HepG2 (cell line): ENCODE results near the gene ANKRA2. TPM values are rescaled to one million over a fixed set of nuclear protein-coding genes. Genes with fewer than 3 reads are reported as not detected.

Experiments used
- ATAC-seq: fragments of 200-7000 bp; cut with Tn5 transposase; 3 replicates; pipeline ENCODE4 v1.9.1; 2020; ENCODE audit warnings: mild to moderate bottlenecking, moderate library complexity
- BruUV-seq: library from RNA; stranded (reverse); fragments of 400-500 nt; replicated peaks from 2 replicates; lab custom pipeline; 2021; lab: Mats Ljungman, UMichigan
- CTCF ChIA-PET: fragments of 300-600 bp; formaldehyde crosslinking; extraction: SDS; loops from one replicate; lab custom pipeline; 2021; ENCODE audit warnings: low total read pairs, inconsistent platforms, low intra/inter-chr PET ratio; lab: Yijun Ruan, JAX
- POLR2A ChIA-PET: fragments of 350-600 bp; sonication (Branson Sonifier 250); formaldehyde crosslinking; loops from one replicate; lab custom pipeline; 2020; ENCODE audit warnings: antibody characterized with exemption, inconsistent platforms; lab: Yijun Ruan, JAX
- DNase-seq: peaks from one replicate; pipeline ENCODE4 v3.0.0-alpha.2; 2015; ENCODE audit warnings: low spot score
- FAIRE-seq: peaks from 3 replicates; lab custom pipeline; 2011; peaks lifted over from hg19 to GRCh38; lab: Jason Lieb, UNC
- H2AFZ ChIP-seq: one replicate; pipeline ENCODE4 v1.6.1; 2011; ENCODE audit warnings: low read length, inconsistent platforms
- H3K27ac ChIP-seq: fragments of 300-600 bp; 3 replicates; pipeline ENCODE4 v1.8.0; 2011; ENCODE audit warnings: mixed run types, mild to moderate bottlenecking, mixed read lengths, low read length, inconsistent platforms; ENCODE audit not compliant: insufficient read depth; ENCODE audit errors: extremely low read length
- H3K27me3 ChIP-seq, 2 experiments: fragments of 200-600 bp in 1 of 2; 2 replicates in 1 of 2; 3 replicates in 1 of 2; pipeline versions ENCODE4 v1.6.0 to v1.8.0; 2011; ENCODE audit warnings: low read length in 2 of 2, mild to moderate bottlenecking in 2 of 2, moderate library complexity in 2 of 2, inconsistent platforms in 1 of 2; ENCODE audit not compliant: insufficient read depth in 2 of 2, control insufficient read depth in 1 of 2
- H3K36me3 ChIP-seq, 2 experiments: fragments of 200-600 bp in 1 of 2; replicated peaks in 1 of 2; 2 replicates in 1 of 2; 3 replicates in 1 of 2; pipeline versions ENCODE4 v1.5.1 to v1.8.0; 2011; ENCODE audit warnings: low read length in 2 of 2, inconsistent platforms in 1 of 2; ENCODE audit not compliant: insufficient read depth in 2 of 2, control insufficient read depth in 1 of 2
- H3K4me1 ChIP-seq: 2 replicates; pipeline ENCODE4 v1.5.1; 2012; ENCODE audit warnings: low read length, inconsistent platforms; ENCODE audit not compliant: insufficient read depth
- H3K4me2 ChIP-seq: 2 replicates; pipeline ENCODE4 v1.6.0; 2011; ENCODE audit warnings: low read depth, low read length, inconsistent platforms
- H3K4me3 ChIP-seq, 3 experiments: fragments of 200-600 bp in 1 of 3; sonication (generic), shearing (Covaris generic) in 1 of 3; replicated peaks in 1 of 3; 2 replicates each; pipeline ENCODE4 v1.5.1; 2011 to 2016; ENCODE audit warnings: low read length in 3 of 3, inconsistent platforms in 2 of 3, low read depth in 2 of 3, mild to moderate bottlenecking in 2 of 3, control low read depth in 1 of 3, mixed read lengths in 1 of 3; ENCODE audit not compliant: insufficient read depth in 1 of 3
- H3K79me2 ChIP-seq: one replicate; pipeline ENCODE4 v1.6.1; 2011; ENCODE audit warnings: low read length, inconsistent platforms; ENCODE audit not compliant: insufficient read depth
- H3K9ac ChIP-seq: 2 replicates; pipeline ENCODE4 v1.6.0; 2011; ENCODE audit warnings: mild to moderate bottlenecking, low read depth, low read length, inconsistent platforms; ENCODE audit not compliant: insufficient read depth
- H3K9me3 ChIP-seq: 2 replicates; pipeline ENCODE4 v1.5.1; 2012; ENCODE audit warnings: mild to moderate bottlenecking, low read length
- H4K20me1 ChIP-seq: 2 replicates; pipeline ENCODE4 v1.6.0; 2011; ENCODE audit warnings: inconsistent platforms, mild to moderate bottlenecking, low read length, moderate library complexity; ENCODE audit not compliant: insufficient read depth
- GZF1 ChIP-seq: sonication (generic); formaldehyde crosslinking; IDR thresholded peaks from 2 replicates; pipeline ENCODE4 v1.5.1; 2020; ENCODE audit warnings: mild to moderate bottlenecking, missing genetic modification reagents
- KLF16 ChIP-seq, 2 experiments: sonication (generic) in 1 of 2; formaldehyde crosslinking in 1 of 2; IDR thresholded peaks; 2 replicates each; pipeline versions ENCODE4 v1.6.1 to v1.8.0; 2016 to 2023; ENCODE audit warnings: missing genetic modification reagents in 2 of 2, missing compliant biosample characterization in 1 of 2
- PCBP1 ChIP-seq: fragments of 200-400 bp; formaldehyde crosslinking; IDR thresholded peaks from 2 replicates; pipeline ENCODE4 v1.6.1; 2017; ENCODE audit warnings: mild to moderate bottlenecking, low read depth, low read length, borderline replicate concordance
- SMYD3 ChIP-seq: sonication (generic); formaldehyde crosslinking; IDR thresholded peaks from 2 replicates; pipeline ENCODE4 v1.8.1; 2023; ENCODE audit warnings: mild to moderate bottlenecking, missing genetic modification reagents
- WGBS: methylation state at CpG from one replicate; pipeline ENCODE4 v1.1.6; 2017; ENCODE audit warnings: low lambda C conversion rate; 5-methylcytosine and 5-hydroxymethylcytosine counted together
- in situ Hi-C: cut with HindIII; loops from 2 replicates; pipeline ENCODE4 v1.10.0; 2017; ENCODE audit warnings: low pct_unique_long_range_greater_than_20kb; ENCODE audit not compliant: extremely low pct_ligation_motif_present
- intact Hi-C: fragments of 100-400 bp; cut with micrococcal nuclease; formaldehyde crosslinking; loops from one replicate; pipeline ENCODE4 v1.10.0; 2022; ENCODE audit not compliant: unreplicated experiment
- polyA plus RNA-seq, 8 experiments: library from polyadenylated mRNA; depleted of rRNA in 3 of 8; stranded (reverse) in 7 of 8; unstranded in 1 of 8; fragments of >200 nt; fragmentation: Illumina TruSeq in 4 of 8; extraction: Trizol in 4 of 8; gene quantifications; 2 replicates each; pipeline versions ENCODE4 v1.2.1 to v1.2.3, GENCODE V29; 2011 to 2016; ENCODE audit warnings: low read depth in 4 of 8, missing spikeins in 1 of 8, mixed read lengths in 1 of 8; ENCODE audit not compliant: insufficient read depth in 1 of 8
- total RNA-seq, 5 experiments: library from RNA; depleted of rRNA; stranded (reverse); fragments of >200 nt; fragmentation: Illumina TruSeq; extraction: Trizol; gene quantifications; 2 replicates each; pipeline ENCODE4 v1.2.3, GENCODE V29; 2016; ENCODE audit warnings: low read depth in 1 of 5
- TF ChIP-seq, protein P1 (sequence below): IDR thresholded peaks from 2 replicates; pipeline ENCODE4 v1.6.1; 2016; ENCODE audit warnings: low read depth, borderline replicate concordance

The ANKRA2 gene
- total and polyA plus RNA-seq, 2 of the 13 experiments (the other 11 are each of a cell fraction or from before 2014, with no cell fraction given) = 23.6 to 33.6 TPM

DNA sequence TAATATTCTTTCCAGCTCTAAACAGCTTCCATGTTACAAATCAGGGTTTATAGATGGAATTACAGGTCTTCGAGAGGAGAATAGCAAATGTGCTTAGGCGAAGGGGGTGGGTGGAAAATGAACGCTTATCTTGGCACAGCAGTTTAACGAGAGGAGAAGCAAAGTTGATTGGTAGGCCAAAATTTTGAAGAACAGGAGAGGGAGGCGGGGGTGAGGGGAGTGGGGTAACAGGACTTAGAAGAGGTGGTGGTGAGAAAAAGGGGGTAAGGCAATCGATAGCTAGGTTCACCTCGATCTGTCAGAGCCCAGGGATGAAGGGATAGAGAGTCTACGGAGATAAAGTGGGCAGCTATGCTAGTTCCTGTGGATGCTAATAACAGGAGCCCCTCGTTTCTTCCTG, 764 bp downstream of the ANKRA2 start:
- peak overlapping the region; percentile 89 for H3K9ac ChIP-seq
- H3K27me3 ChIP-seq = no peaks in the 10 kb centered on the region; a peak in 1 of 5 replicates
- peak overlapping the region; percentile 9 for H2AFZ ChIP-seq
- H3K4me3 ChIP-seq = peak overlapping the region; percentile 77 to 89 (median 82)
- intact Hi-C loops (loop anchor here (1.0 to 2.0 kb wide), 2 partner anchors 20 to 45 kb away; no protein-coding TSS in a partner anchor), in situ Hi-C loops (no loop called here)
- peaks cover 3 to 16% of the 10 kb centered on the region in 2 experiments; a peak in 4 of 5 replicates for H3K36me3 ChIP-seq
- peak overlapping the region; percentile 75 for H3K27ac ChIP-seq
- peaks cover 52% of the 10 kb centered on the region for H3K79me2 ChIP-seq
- ATAC-seq (peak; percentile 37), DNase-seq (no peak), FAIRE-seq (no peak)
- peaks cover 28% of the 10 kb centered on the region for H3K4me1 ChIP-seq
- TF ChIP-seq, protein P1, sequence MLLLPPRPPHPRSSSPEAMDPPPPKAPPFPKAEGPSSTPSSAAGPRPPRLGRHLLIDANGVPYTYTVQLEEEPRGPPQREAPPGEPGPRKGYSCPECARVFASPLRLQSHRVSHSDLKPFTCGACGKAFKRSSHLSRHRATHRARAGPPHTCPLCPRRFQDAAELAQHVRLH (CRISPR knock-in tag) = peak; percentile 6; the same call in 1 of the 2 replicates
- TF ChIP-seq PCBP1 (no peak), KLF16 (CRISPR knock-in tag; IDR thresholded peaks at IDR 0.05) (0 out of 4 replicates have a peak, but pooled peaks of 1 of the 2 experiments have one; percentile 0)
- WGBS = under 1% methylated on average over 9 of the region's 9 CpGs
- no peaks in the 10 kb centered on the region for H4K20me1 ChIP-seq
- CTCF ChIA-PET = no interaction called here
- H3K4me2 ChIP-seq = peak overlapping the region; percentile 95
- POLR2A ChIA-PET = interaction anchor here (0.9 to 4.3 kb wide), 10 partner anchors 11 to 248 kb away, joined by 3 to 26 read pairs (median 5); partner anchors contain the start of gene BTF3
- H3K9me3 ChIP-seq = no peaks in the 10 kb centered on the region
- BruUV-seq = no TSS peak

DNA sequence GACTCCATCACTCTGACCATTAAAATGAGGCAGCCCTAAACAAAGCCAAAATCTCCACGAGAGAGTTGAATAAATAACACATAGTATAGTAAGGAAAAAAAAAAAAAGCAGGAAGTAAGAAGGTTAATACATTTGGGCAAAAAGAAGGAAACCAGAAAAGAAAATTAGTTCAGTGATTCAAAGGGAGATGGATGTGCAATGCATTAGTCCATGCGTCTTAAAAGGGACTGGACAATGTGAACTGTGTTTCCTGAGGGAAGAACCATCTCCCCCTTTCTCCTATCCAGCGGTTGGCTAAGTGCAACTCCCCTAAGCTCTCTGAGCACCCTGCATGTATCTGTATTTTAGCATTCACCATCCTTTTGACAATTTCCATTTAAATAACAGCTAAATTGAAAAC, 1.4 kb downstream of the ANKRA2 start:
- ChIA-PET CTCF (no interaction called here), POLR2A (interaction anchor here (1.3 to 4.3 kb wide), 5 partner anchors 10 to 44 kb away, joined by 3 to 26 read pairs (median 4); no protein-coding TSS in a partner anchor)
- H3K27me3 ChIP-seq = no peaks in the 10 kb centered on the region; a peak in 1 of 5 replicates
- peak overlapping the region; percentile 89 for H3K9ac ChIP-seq
- H3K9me3 ChIP-seq = no peaks in the 10 kb centered on the region
- no peaks in the 10 kb centered on the region for H4K20me1 ChIP-seq
- DNase-seq = no peak
- peaks cover 28% of the 10 kb centered on the region for H3K4me1 ChIP-seq
- H3K4me2 ChIP-seq = peak overlapping the region; percentile 95
- peaks cover 52% of the 10 kb centered on the region for H3K79me2 ChIP-seq
- TSS peak; percentile 57 for BruUV-seq
- TF ChIP-seq SMYD3 (CRISPR knock-in tag) (no peak), GZF1 (0 out of 2 replicates have a peak, but pooled peaks have one; percentile 10)
- no peak for FAIRE-seq
- H2AFZ ChIP-seq = no peak overlapping the region
- ATAC-seq = no peak
- peaks cover 4 to 13% of the 10 kb centered on the region in 2 experiments; a peak in 3 of 5 replicates for H3K36me3 ChIP-seq
- 15% methylated on average over 3 of the region's 3 CpGs for WGBS
- H3K27ac ChIP-seq = peak overlapping the region; percentile 75
- intact Hi-C loops = loop anchor here (2.0 kb wide), 1 partner anchor 19 kb away; no protein-coding TSS in a partner anchor
- in situ Hi-C loops = no loop called here
- peak overlapping the region; percentile 77 to 89 (median 82); a peak in 5 of 6 replicates for H3K4me3 ChIP-seq
